ENCODE results near the gene TJP2.
"Not testable (repeated sequence)": the region's sequence is repeated elsewhere in the genome, so short reads cannot be mapped to it uniquely, and the experiment has no call there.

Gene TJP2

DNA sequence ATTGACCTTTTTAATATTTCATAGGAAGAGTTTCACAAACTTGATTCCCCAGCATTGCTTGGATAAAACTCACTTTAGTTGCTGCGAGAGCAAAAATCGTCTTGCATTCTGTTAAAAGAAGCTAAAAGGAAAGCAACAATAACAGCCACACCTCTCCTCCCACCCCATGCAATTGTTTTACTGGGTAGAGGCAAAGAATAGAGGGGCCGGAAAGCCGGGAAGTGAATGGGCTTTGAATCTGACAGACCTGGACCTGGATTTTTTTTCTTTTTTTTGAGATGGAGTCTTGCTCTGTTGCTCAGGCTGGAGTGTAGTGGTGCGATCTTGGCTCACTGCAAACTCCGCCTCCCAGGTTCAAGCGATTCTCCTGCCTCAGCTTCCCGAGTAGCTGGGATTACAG lies 9.5 kb upstream of the TJP2 start:
- DNase-seq, result not testable (repeated sequence)

DNA sequence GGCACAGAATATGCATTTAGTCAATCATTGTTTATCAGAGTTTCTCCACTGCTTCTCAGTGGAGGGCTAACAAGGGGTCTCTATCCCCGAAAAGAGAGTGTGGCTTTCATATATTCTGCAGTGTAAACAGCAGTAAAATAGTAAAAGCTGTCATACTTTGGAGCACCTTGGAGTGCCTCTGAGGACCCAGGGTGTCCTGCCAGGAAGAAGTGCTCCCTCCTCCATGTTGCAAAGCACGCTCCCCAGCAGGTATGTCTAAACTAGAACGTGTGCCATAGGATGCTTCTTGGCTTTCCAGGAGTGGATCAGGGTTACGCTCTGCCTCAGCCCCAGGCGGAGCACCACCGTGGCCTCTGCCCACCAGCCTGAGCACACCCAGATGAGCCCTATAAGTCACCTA lies 8.5 kb upstream of the TJP2 start:
- no peak for DNase-seq

DNA sequence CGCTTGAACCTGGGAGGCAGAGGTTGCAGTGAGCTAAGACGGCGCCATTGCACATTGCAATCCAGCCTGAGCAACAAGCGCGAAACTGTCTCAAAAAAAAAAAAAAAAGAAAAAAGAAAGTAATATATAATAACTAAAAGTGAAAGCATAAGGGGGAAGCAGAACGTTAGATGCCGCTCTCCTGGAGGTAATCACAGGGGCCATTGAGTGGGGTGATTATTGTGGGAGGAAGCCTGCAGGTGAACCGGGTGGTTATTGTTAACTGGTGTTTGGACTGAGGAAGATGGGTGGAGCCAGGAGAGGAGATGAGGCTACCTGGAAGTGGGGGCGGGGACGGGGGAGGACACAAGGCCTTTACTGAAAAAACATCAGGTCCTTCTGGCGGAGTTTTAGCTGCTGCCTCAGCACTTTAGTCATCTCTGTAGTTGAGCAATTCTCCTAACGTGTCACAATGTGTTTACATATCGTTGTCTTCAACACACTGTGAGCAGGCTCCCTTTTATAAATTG lies 5.3 kb upstream of the TJP2 start:
- DNase-seq, result no peak

DNA sequence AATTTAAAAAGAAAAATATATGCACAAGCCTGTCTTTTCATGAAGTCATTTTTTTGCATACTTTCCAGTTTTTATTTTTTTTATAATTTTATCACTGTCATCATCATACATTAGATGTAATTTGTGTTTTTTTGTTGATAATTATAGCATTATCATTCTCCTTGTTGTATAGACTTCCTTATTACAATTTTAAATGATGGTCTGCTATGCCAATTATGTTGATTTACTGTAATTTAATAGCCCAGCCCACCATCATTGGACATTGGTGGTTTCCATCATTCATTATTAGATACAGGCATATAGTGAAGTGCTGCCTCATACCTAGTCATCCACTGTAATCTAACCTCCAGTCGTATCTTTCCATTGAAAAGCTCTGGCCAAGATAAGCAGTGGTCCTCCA lies 3.8 kb upstream of the TJP2 start:
- no peak for DNase-seq

DNA sequence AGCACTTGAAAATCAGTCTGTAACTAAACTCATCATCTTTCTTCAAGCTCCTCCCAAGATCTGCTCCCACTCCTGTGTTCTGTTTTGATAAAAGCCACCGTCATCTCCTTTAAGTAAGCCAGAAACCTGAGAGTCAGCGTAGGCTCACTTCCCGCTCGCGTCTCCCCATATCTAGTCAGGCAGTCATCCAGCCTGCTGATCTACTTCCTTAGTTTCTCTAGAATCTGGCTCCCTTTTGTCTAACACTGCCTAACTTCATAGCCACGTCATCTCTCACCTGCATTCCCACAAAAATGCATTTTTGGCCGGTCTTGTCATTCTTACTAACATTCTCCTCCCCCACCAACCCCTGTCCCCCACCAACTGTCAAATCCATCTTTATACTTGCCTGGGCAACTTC lies 3.0 kb upstream of the TJP2 start:
- no peak for DNase-seq

DNA sequence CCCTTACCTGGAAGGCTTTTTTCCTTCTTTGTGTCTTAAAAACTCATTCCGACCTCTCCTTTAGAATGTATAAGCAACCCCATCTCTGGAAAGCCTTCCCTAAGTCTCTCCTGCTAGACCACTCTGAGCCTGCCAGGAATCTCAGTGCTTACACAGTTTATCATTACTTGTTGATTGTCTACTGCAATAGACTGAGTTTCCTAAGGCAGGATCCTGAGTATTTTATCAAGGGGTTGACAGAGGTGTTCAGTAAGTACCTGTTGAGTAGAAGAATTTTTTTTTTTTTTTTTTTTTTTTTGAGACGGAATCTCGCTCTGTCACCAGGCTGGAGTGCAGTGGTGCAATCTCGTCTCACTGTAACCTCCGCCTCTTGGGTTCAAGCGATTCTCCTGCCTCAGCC lies 2.6 kb upstream of the TJP2 start:
- no peak for DNase-seq

DNA sequence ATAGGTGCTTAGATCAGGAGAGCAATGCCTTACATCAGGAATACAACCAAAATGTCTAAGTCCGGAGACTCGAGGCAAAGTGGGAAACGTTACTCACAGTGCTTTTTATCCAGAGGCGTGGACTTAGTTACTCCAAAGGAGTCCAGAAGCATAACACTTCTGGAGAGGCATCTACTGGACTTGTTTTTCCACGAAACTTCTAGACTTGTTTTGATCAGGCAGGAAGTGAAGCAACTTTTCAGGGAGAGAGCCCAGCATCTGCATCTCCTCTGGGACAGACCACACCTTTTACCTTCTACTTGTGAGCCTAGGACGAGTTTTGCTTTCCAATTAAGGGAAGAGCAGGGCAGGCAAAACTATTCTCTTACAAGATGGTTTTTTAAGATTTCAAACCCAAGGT lies 1.2 kb upstream of the TJP2 start:
- no peak for DNase-seq

DNA sequence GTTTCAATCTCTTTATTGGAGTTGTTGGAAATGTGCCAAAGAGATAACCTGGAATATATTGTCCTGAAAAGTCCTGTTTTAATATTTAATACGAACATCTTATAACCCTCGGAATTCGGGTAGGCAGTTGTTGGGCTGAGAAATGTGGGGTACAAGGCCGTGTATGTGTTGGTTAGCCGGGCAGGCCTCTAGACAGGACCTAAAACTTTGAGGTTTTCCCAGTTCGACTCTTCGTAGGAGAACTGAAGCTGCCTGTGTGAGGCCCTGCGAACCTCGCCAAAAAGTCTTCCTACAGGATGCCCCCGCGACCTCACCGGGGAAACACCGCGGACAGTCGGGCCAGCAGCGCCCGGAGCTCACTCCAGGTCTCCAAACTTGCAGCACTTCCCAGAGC lies 583 bp upstream of the TJP2 start:
- no peak for DNase-seq

DNA sequence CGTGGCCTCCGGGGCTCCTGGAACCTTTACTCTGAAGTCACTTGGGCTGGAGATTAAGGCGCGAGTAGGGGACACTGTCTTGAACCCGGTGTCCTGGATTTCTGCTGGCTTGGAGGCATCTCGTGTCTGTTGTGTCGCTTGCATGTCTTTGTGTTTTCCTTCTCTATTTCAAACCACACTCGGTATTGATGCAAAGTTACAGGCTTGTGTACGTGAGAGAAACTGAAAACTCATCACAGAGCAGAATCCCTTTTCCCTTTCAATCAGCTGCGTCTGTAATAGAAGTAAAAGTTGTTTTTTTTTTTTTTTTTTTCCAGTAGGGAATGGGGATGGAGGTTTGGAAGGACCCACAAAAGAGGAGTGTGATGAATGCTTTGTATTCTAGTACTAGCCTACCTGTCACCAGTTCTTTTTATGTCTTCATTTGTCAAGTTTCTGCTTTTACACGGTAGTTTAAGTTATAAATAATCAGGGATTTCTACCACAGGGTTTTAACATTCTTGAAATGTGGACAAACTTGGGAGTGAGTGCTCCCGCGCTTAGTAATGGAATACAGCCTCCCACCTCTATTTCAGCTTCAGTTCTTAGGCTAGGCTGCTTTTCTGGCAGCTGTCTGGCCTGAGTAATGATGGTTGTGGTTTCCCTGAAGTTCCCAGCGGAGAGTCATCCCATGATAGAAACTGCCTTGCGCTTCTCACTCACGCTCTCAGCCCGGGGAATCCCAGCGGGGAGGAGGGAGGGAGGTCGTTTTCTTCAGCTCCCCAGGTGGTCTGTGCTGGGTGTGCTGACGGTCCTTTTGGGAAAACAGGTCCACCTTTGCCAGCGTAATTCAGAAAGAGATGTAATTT lies 763 bp downstream of the TJP2 start:
- DNase-seq, result no peak

DNA sequence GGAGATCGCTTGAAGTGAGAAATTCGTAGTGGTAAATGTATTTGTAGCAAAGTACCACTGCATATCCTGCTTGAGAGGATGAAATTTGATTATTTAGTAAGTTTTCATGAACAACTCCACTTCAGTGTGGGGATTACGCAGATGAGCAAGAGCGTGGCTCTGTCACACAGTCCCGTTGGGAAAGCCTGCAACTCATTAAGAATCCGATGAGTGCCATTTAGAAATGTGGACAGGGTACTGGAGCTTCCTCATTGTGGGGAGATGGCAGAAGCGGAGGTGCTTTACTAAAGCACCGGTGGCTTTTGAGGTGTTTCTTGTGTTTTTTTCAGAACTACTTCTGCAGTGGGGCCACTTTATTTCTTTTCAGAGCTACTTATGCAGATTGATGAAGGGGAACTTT lies 1.4 kb downstream of the TJP2 start:
- DNase-seq, result no peak

DNA sequence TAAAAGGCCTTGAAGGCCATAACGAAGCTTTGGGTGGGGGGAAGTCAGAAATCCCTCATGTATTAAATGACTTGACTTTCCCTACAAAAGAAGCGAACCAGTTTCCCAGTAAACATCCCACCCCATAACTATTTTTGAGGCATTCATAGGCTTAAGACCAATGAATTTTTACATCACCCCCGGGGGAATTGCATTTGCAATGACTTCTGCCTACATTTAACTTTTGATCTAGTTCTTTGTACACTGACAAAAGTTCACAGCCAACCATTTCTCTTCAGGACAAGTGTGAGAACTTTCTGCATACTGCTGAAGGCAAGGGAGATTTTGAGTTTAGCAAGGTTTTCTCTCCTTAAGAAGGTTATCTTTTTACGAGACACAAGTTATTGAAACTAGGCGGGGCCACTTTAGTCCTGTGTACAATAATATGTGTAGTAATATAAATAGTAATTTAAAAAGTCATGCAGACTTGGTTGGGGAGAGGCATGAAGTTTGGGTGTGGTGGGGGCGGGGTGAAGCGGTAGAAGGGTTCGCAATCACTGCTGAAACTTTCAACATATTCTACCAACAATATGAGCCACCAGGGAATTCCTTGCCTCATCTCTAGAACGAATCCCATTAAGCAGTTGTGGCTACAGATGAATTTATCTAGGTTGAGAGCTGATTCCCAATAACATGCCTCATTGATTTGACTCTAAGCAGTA lies 2.5 kb downstream of the TJP2 start:
- DNase-seq, result no peak

DNA sequence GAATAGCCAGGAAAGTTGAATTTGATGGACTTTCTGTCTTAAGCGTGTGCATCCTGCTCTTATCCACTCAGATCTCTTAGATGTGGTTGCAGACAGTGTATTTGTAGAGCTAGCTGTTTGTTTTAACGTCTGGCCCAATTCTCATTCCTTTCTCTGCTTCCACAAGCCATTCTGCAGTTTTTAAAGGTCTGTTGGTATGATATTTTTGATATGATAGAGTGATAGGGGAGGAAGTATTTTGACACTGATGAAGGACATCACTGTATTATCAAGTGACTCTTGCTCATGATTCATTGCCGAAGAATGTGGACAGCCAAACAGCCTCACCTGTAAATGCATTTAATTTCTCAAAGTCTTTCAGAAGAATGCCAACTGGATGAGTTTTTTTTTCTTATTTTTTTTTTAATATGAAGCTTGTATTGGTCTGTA lies 4.5 kb downstream of the TJP2 start:
- no peak for DNase-seq

DNA sequence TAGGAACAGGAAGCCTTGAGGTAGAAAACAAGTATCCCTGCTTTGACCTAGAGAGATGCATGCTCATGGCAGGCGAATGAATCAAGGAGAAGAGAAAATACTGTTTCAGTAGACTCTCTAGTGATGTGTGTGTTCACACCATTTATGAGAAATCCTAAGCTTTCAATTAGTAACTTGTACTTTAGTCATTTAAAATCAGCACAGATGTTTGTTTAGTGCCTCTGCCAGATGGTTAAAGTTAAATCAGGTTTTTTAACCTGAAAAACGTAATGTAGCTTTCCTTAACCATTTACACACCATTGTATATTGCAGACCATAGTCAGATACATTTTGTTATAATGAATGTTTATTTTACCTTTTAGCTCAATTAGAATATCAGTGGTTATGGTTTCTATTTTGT lies 5.0 kb downstream of the TJP2 start:
- DNase-seq, result no peak

DNA sequence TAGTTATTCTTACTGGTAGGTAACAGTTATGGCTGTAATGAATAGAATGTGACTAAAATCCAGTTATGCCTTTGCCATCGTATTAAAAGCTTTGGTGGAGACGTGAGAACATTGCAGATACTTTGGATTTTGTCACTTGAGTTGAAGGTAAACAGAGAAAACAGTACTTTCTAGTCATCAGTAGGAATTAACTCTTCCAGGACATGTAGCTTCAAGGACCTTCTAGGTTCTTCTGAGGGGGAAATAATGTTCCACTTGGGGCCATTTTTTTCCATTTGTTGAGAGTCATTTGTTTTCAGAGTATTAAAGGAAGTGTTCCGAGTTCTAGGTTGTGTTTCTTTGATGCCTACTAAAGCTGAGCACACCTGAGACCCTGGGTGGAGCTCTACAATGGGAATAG lies 6.1 kb downstream of the TJP2 start:
- no peak for DNase-seq

DNA sequence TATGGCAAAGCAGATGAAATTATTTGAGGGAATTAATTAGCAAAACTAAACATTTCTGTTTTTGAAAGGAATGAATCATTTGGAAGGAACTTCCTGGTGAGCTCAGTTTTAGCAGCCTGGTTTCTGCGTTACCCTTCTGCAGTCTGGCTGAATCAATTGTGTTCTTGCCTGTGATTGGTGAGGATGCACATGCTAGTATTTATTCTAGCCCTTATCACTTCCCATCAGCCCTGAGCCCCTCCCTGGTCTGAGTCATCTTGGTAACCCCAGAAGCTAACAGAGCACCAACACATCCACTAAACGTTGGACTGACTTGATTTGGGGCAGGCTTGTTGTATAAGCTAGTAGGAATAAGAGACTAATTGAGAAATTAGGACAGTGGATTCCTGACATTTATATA lies 6.6 kb downstream of the TJP2 start:
- no peak for DNase-seq

DNA sequence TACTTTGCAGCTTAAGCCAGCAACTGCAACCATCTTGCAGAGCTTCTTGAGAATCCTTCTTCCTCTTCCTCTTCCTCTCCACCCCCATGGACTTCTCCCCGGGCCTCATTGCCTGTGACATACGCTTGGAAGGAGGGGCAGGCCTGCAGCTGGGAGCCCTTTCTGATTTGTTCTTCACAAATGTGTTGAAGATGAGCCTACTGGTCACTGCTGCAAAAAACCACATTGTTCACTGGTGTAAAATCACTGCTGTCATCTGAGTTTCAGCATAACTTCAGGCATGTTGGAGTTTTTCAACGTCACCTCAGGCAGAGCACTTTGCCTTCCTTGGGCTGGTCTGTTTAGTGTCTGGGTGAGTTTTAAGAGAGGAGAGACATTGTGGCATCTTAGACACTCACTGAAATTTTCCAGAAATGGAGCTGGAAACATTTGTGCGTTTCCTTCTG lies 7.9 kb downstream of the TJP2 start:
- no peak for DNase-seq

DNA sequence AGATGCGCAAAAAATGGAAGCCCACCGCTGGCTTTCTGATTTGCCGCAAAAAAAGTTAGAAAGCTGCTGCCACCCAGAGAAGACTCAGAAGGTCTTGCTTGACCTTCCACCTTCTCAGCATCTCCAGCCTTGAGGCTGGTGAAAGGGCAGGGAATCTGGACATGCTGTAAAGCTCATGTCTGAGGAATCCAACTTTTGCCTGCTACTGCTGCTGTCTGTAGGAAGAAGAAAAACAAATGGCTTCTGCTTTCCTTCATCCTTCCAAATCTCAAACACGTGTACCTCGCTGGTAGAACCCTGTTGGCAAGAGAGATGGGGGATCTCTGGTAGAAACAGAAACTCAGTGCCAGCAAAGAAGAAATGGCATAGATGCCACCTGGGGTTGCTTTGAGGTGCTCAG lies 10.2 kb downstream of the TJP2 start:
- DNase-seq, result no peak

DNA sequence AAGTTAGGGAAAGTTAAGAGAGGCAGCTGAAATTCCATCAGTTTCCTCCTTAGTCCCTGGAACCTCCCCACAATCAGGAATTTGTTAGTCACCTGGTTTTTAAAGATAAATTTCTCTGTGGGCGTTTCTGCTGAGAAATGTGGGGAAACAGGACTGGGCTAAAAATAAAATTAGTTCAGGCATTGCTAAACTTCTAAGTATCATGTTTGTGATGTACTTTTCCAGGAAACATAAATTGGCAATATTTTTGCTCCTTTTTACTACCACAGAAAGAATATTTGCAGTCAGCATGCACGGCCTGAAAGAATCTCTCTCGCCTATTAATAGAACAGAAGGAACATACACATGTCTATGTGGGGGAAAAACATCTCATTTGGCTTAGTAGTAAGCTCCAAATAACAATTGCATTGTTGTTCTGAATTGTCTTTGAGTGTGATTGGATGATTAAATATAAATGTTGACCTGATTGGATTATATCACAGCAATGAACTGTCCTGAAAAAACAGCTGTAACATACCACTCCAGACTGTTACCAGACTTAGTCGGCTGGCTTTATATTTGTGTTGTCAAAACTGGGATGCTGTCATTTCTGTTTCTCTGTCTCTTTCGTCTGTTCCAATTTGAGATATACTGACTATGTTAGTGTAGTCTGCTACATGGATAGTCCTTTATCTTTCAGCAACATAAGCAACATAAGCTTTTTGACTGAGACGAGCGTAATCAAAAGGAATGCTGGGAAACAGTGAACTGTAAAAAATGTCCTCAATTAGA lies 12.9 kb downstream of the TJP2 start:
- DNase-seq, result no peak

DNA sequence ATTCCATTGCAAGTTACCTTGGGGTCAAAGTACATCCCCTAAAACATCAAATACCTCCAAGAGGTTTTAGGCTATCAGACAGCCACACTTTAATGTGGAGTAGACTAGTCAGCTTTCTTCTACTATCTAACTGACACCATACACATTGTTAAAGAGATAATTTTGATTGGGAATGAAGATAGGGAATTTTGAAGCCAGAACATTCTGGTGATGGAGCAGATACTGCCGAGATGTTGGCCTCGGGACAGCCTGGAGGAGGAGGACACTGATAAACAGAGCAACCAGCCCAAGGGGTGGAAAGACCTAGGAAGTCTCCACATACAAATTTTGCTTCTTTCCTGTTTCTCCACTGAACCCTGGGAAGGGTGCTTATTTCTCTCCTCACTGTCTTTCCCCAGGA lies 14.9 kb downstream of the TJP2 start:
- no peak for DNase-seq

DNA sequence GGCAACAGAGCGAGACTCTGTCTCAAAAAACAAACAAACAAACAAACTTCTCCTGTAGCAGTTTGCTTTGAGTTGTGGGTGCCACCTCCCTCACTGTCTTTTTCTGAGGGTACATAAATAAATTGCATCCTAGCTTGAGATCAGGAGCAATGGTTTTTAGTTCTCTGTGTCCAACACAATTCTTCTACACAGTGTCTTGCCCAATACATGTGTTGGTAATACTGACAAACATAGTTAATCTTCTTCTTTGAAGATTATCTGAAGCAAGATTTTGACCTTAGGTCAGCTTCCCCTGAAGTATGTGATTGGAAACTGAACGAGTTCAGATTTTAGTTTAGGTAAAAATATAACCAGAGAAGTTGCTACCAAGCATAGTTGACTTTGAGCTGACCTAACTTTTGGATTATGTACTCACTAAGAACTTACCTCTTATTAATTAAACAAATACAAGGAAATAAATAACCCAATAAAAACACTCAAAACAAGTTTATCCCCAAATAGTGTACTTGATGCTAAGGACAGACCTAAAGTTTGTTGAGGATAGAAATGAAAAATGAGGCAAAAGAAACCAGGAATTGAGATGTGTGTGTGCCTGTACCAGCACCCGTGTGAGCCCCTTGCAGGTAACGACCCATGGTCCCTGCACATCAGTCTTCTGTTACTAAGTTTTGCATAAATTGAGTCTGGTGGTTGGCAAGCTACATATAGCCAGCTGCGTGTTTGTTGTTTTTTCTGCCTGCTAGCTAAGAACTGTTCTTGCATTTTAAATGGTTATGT lies 16.2 kb downstream of the TJP2 start:
- DNase-seq, result no peak

DNA sequence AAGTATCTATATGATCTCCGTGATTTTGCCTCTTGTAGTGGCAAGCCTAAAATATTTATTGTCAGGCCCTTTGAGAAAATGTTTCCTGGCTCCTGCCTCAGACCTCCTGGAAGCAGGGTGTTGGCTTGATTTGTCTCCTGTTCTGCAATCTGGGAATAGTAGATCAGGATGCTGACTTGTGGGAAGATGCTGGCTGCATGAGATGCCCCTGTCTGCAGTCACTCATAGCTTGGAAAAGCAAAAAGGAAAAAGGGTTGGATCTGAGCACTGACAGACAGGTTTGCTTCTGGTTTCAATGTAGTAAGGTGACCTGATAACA lies 16.7 kb downstream of the TJP2 start:
- no peak for DNase-seq

DNA sequence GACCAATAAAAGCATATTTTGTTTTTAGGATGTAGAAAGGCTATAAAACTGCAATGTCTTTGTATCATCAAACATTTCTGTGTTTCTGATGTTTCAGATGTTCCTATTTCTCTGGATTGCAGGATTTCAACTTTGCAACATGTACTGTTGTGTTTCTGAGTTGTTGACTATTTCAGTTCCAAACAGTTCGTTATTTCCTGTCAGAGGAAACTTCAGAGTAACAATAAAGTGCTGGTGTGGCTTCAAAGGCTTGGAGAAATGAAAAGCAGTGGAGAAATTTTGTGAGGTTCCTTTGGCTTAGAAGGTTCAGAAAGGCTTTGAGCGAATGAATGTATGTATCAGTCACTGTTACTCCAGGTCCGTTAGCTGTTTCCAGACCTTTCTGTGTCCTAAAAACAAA lies 17.2 kb downstream of the TJP2 start:
- no peak for DNase-seq

DNA sequence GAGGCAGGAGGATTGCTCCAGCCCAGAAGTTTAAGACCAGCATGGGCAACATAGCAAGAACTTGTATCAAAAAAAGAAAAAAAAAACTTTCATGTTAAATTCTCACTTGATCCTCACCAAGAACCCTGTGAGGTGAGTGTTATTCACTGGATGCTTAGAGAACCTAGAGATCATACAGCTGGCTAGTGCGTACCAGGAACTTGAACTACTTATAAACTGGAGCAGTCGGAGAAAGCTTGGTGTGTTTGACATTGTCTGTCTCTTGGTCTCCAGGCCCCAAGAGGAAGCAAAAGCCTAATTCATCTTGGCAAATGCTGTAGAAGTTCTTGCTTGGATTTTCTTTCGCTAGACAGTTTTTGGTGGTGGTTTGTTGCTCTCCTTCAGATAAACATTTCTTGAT lies 18.1 kb downstream of the TJP2 start:
- no peak for DNase-seq

Data from cerebellar nuclear complex (tissue), 1 donor.